ENCODE results near the gene LCN15. TPM values are rescaled to one million over a fixed set of nuclear protein-coding genes. Genes with fewer than 3 reads are reported as not detected.

Gene LCN15
- total and polyA plus RNA-seq, 7 experiments from 2014 or later: not detected

- ChIA-PET CTCF (no interaction called here), POLR2A (no interaction called here)
- Histone ChIP-seq H3K4me3 (ENCODE audit: low read length) (no peak overlapping the region), H3K27ac (ENCODE audit: low read depth, low read length) (no peak overlapping the region), H3K4me1 (ENCODE audit: control insufficient read depth in 2 of 2, insufficient read depth in 2 of 2, low read length in 2 of 2) (no peaks in the 10 kb centered on the region), H3K36me3 (ENCODE audit: control insufficient read depth in 2 of 3, insufficient read depth in 3 of 3, low read length in 3 of 3) (no peaks in the 10 kb centered on the region), H3K9me3 (ENCODE audit: control insufficient read depth in 2 of 3, low read length in 3 of 3) (no peaks in the 10 kb centered on the region), H3K27me3 (ENCODE audit: control insufficient read depth in 2 of 2, insufficient read depth in 2 of 2, low read length in 2 of 2) (peaks cover 0 to 9% of the 10 kb centered on the region in 2 donors)
- Mint-ChIP-seq H3K27ac (peak overlapping the region in 1 of 9 donors; percentile 72), H3K36me3 (no peaks in the 10 kb centered on the region), H3K4me3 (peak overlapping the region in 4 of 10 donors; percentile 0 to 84 (median 64)), H3K4me1 (peaks cover 0 to 6% (median 4%) of the 10 kb centered on the region in 7 donors), H3K27me3 (peaks cover 17 to 41% (median 35%) of the 10 kb centered on the region in 5 donors), H3K9me3 (no peaks in the 10 kb centered on the region)
- no peak for ATAC-seq
- no peak for DNase-seq
- intact Hi-C loops (cut with micrococcal nuclease): no loop called here
Observed at GRCh38 chr9:136710543-136710942, 53.8 kb downstream of the LCN15 start.

Small RNAs within 50 kb of the gene (microRNA-seq; reads per million reads assigned to microRNA genes)
- not detected for gene MIR6722 (ENCODE audit: borderline microRNAs expressed)

Other genes starting within 250 kb of the LCN15 start
- gene NOTCH1, start 218.5 kb downstream of the LCN15 start, total RNA-seq: 10 to 100 TPM; 49.7 to 92.9 (median 58.0) TPM
- 1 to 10 TPM; 1.9 to 7.1 TPM for gene NOTCH1, start 218.5 kb downstream of the LCN15 start, polyA plus RNA-seq
- gene EGFL7, start 101.6 kb downstream of the LCN15 start, total RNA-seq: 1 to 10 TPM in 1 of 5 experiments, under 1 TPM in 2, not detected in 2; 0.56 to 2.3 (median 0.97) TPM
- gene EGFL7, start 101.6 kb downstream of the LCN15 start, polyA plus RNA-seq: not detected
- gene AGPAT2, start 77.1 kb downstream of the LCN15 start, total RNA-seq: 10 to 100 TPM in 2 of 5 experiments, 1 to 10 TPM in 3; 2.3 to 20.6 (median 8.5) TPM
- gene AGPAT2, start 77.1 kb downstream of the LCN15 start, polyA plus RNA-seq: 10 to 100 TPM; 12.0 to 13.1 TPM
- gene DIPK1B, start 51.9 kb downstream of the LCN15 start, total RNA-seq: 1 to 10 TPM in 1 of 5 experiments, under 1 TPM in 2, not detected in 2; 0.46 to 1.6 (median 0.56) TPM
- under 1 TPM; 0.11 to 0.31 TPM for gene DIPK1B, start 51.9 kb downstream of the LCN15 start, polyA plus RNA-seq
- gene LCN10, start 21.6 kb downstream of the LCN15 start, total RNA-seq: 1 to 10 TPM in 3 of 5 experiments, under 1 TPM in 1, not detected in 1; 0.34 to 3.2 (median 1.2) TPM
- 1 to 10 TPM in 1 of 2 donors, under 1 TPM in 1; 0.45 to 1.1 TPM for gene LCN10, start 21.6 kb downstream of the LCN15 start, polyA plus RNA-seq
- gene LCN6, start 16.0 kb downstream of the LCN15 start, total RNA-seq: not detected
- not detected for gene LCN6, start 16.0 kb downstream of the LCN15 start, polyA plus RNA-seq
- gene LCN8, start 6.3 kb downstream of the LCN15 start, total RNA-seq: under 1 TPM in 1 of 5 experiments, not detected in 4; 0.83 TPM
- gene LCN8, start 6.3 kb downstream of the LCN15 start, polyA plus RNA-seq: not detected
- 10 to 100 TPM; 27.2 to 54.9 (median 36.2) TPM for gene TMEM141, start 26.8 kb upstream of the LCN15 start, total RNA-seq
- gene TMEM141, start 26.8 kb upstream of the LCN15 start, polyA plus RNA-seq: 10 to 100 TPM; 28.2 to 30.6 TPM
- 1 to 10 TPM in 4 of 5 experiments, under 1 TPM in 1; 0.36 to 6.6 (median 3.0) TPM for gene CCDC183, start 31.8 kb upstream of the LCN15 start, total RNA-seq
- under 1 TPM; 0.35 to 0.62 TPM for gene CCDC183, start 31.8 kb upstream of the LCN15 start, polyA plus RNA-seq
- gene RABL6, start 43.4 kb upstream of the LCN15 start, total RNA-seq: 100 to 1,000 TPM in 1 of 5 experiments, 10 to 100 TPM in 4; 59.6 to 100 (median 60.9) TPM
- gene RABL6, start 43.4 kb upstream of the LCN15 start, polyA plus RNA-seq: 10 to 100 TPM in 1 of 2 donors, 1 to 10 TPM in 1; 9.4 to 17.4 TPM
- 1 to 10 TPM in 3 of 5 experiments, under 1 TPM in 2; 0.81 to 7.5 (median 1.8) TPM for gene AJM1, start 78.0 kb upstream of the LCN15 start, total RNA-seq
- gene AJM1, start 78.0 kb upstream of the LCN15 start, polyA plus RNA-seq: under 1 TPM in 1 of 2 donors, not detected in 1; 0.04 TPM
- 100 to 1,000 TPM in 1 of 5 experiments, 10 to 100 TPM in 4; 17.7 to 167 (median 27.7) TPM for gene PHPT1, start 84.9 kb upstream of the LCN15 start, total RNA-seq
- gene PHPT1, start 84.9 kb upstream of the LCN15 start, polyA plus RNA-seq: 10 to 100 TPM; 57.0 to 75.7 TPM
- 10 to 100 TPM in 1 of 5 experiments, 1 to 10 TPM in 4; 3.7 to 27.7 (median 6.1) TPM for gene MAMDC4, start 87.8 kb upstream of the LCN15 start, total RNA-seq
- under 1 TPM in 1 of 2 donors, not detected in 1; 0.22 TPM for gene MAMDC4, start 87.8 kb upstream of the LCN15 start, polyA plus RNA-seq
- 100 to 1,000 TPM; 224 to 369 (median 283) TPM for gene EDF1, start 101.8 kb upstream of the LCN15 start, total RNA-seq
- 100 to 1,000 TPM; 337 to 404 TPM for gene EDF1, start 101.8 kb upstream of the LCN15 start, polyA plus RNA-seq
- gene TRAF2, start 122.0 kb upstream of the LCN15 start, total RNA-seq: 10 to 100 TPM; 14.6 to 72.8 (median 29.6) TPM
- gene TRAF2, start 122.0 kb upstream of the LCN15 start, polyA plus RNA-seq: 10 to 100 TPM; 11.9 to 29.1 TPM
- 100 to 1,000 TPM in 1 of 5 experiments, 10 to 100 TPM in 4; 54.3 to 105 (median 94.5) TPM for gene FBXW5, start 180.2 kb upstream of the LCN15 start, total RNA-seq
- 100 to 1,000 TPM in 1 of 2 donors, 10 to 100 TPM in 1; 59.1 to 113 TPM for gene FBXW5, start 180.2 kb upstream of the LCN15 start, polyA plus RNA-seq
- 1 to 10 TPM in 3 of 5 experiments, under 1 TPM in 2; 0.77 to 3.6 (median 1.4) TPM for gene C8G, start 180.7 kb upstream of the LCN15 start, total RNA-seq
- not detected for gene C8G, start 180.7 kb upstream of the LCN15 start, polyA plus RNA-seq
- 1 to 10 TPM in 4 of 5 experiments, under 1 TPM in 1; 0.89 to 4.9 (median 2.6) TPM for gene LCN12, start 187.8 kb upstream of the LCN15 start, total RNA-seq
- gene LCN12, start 187.8 kb upstream of the LCN15 start, polyA plus RNA-seq: not detected
- 10 to 100 TPM in 1 of 5 experiments, 1 to 10 TPM in 3, under 1 TPM in 1; 0.97 to 68.7 (median 4.3) TPM for gene PTGDS, start 213.0 kb upstream of the LCN15 start, total RNA-seq
- not detected for gene PTGDS, start 213.0 kb upstream of the LCN15 start, polyA plus RNA-seq
- 1 to 10 TPM in 1 of 5 experiments, under 1 TPM in 2, not detected in 2; 0.12 to 1.9 (median 0.13) TPM for gene LCNL1, start 218.5 kb upstream of the LCN15 start, total RNA-seq
- gene LCNL1, start 218.5 kb upstream of the LCN15 start, polyA plus RNA-seq: not detected
- 10 to 100 TPM; 54.8 to 78.2 (median 68.0) TPM for gene PAXX, start 227.9 kb upstream of the LCN15 start, total RNA-seq
- 10 to 100 TPM; 49.3 to 59.1 TPM for gene PAXX, start 227.9 kb upstream of the LCN15 start, polyA plus RNA-seq
- gene CLIC3, start 232.1 kb upstream of the LCN15 start, total RNA-seq: 10 to 100 TPM in 1 of 5 experiments, 1 to 10 TPM in 1, under 1 TPM in 2, not detected in 1; 0.46 to 13.0 (median 1.4) TPM
- under 1 TPM; 0.31 to 0.77 TPM for gene CLIC3, start 232.1 kb upstream of the LCN15 start, polyA plus RNA-seq